IMR-90 (cell line): ENCODE measurements around the gene PAIP1. TPM values are rescaled to one million over a fixed set of nuclear protein-coding genes. Genes with fewer than 3 reads are reported as not detected.

Experiments used
- ATAC-seq: fragments of 200-7000 bp; cut with Tn5 transposase; 2 replicates; pipeline ENCODE4 v1.9.1; 2020; ENCODE audit warnings: low read depth, mild to moderate bottlenecking, moderate library complexity
- BruUV-seq: library from RNA; stranded (reverse); fragments of 400-500 nt; replicated peaks from 2 replicates; lab custom pipeline; 2021; lab: Mats Ljungman, UMichigan
- CTCF ChIA-PET: fragments of 300-600 bp; formaldehyde crosslinking; extraction: SDS; loops from one replicate; lab custom pipeline; 2021; ENCODE audit warnings: antibody characterized with exemption; lab: Yijun Ruan, JAX
- POLR2A ChIA-PET: fragments of 300-600 bp; sonication (Branson Sonifier 250); formaldehyde crosslinking; loops from one replicate; lab custom pipeline; 2022; ENCODE audit warnings: antibody characterized with exemption; ENCODE audit not compliant: unreplicated experiment; lab: Charles Lee
- DNase-seq: peaks from one replicate; pipeline ENCODE4 v3.0.0; 2013
- H2AFZ ChIP-seq: replicated peaks from 2 replicates; pipeline ENCODE3; 2013; ENCODE audit warnings: low read length, mild to moderate bottlenecking; ENCODE audit not compliant: poor library complexity
- H2AK5ac ChIP-seq: 2 replicates; pipeline ENCODE4 v1.6.1; 2013; ENCODE audit warnings: low read depth, low read length, inconsistent platforms
- H2AK9ac ChIP-seq: replicated peaks from 2 replicates; pipeline ENCODE3; 2013; ENCODE audit warnings: mild to moderate bottlenecking, low read depth, low read length, moderate library complexity; ENCODE audit not compliant: poor library complexity
- H2BK120ac ChIP-seq: 2 replicates; pipeline ENCODE4 v1.6.1; 2013; ENCODE audit warnings: low read depth, low read length, inconsistent platforms
- H2BK15ac ChIP-seq: 3 replicates; pipeline ENCODE4 v1.6.1; 2013; ENCODE audit warnings: low read depth, low read length, inconsistent platforms
- H2BK20ac ChIP-seq: 2 replicates; pipeline ENCODE4 v1.6.1; 2013; ENCODE audit warnings: low read depth, mild to moderate bottlenecking, inconsistent platforms, low read length, moderate library complexity
- H2BK5ac ChIP-seq: 2 replicates; pipeline ENCODE4 v1.6.1; 2013; ENCODE audit warnings: mild to moderate bottlenecking, low read depth, low read length, inconsistent platforms; ENCODE audit not compliant: poor library complexity, severe bottlenecking
- H3K14ac ChIP-seq: replicated peaks from 2 replicates; pipeline ENCODE4 v1.6.1; 2013; ENCODE audit warnings: low read depth, low read length, inconsistent platforms
- H3K18ac ChIP-seq: 2 replicates; pipeline ENCODE4 v1.6.1; 2013; ENCODE audit warnings: low read depth, low read length, control low read depth
- H3K23ac ChIP-seq: 2 replicates; pipeline ENCODE4 v1.6.1; 2013; ENCODE audit warnings: low read depth, low read length, inconsistent platforms
- H3K27ac ChIP-seq: 2 replicates; pipeline ENCODE4 v1.5.1; 2013; ENCODE audit warnings: mild to moderate bottlenecking, control low read depth, low read length; ENCODE audit not compliant: insufficient read depth
- H3K27me3 ChIP-seq: 2 replicates; pipeline ENCODE4 v1.6.1; 2013; ENCODE audit warnings: low read length; ENCODE audit not compliant: control insufficient read depth, insufficient read depth
- H3K36me3 ChIP-seq: 2 replicates; pipeline ENCODE4 v1.6.1; 2013; ENCODE audit warnings: low read length, mixed read lengths; ENCODE audit not compliant: control insufficient read depth, insufficient read depth
- H3K4ac ChIP-seq: 2 replicates; pipeline ENCODE4 v1.6.1; 2013; ENCODE audit warnings: low read depth, low read length, inconsistent platforms
- H3K4me1 ChIP-seq: 2 replicates; pipeline ENCODE4 v1.6.1; 2013; ENCODE audit warnings: low read length, mixed read lengths; ENCODE audit not compliant: control insufficient read depth, insufficient read depth
- H3K4me2 ChIP-seq: 2 replicates; pipeline ENCODE4 v1.6.1; 2013; ENCODE audit warnings: low read depth, mild to moderate bottlenecking, control low read depth, low read length, moderate library complexity
- H3K4me3 ChIP-seq: 2 replicates; pipeline ENCODE4 v1.5.1; 2013; ENCODE audit warnings: low read depth, mild to moderate bottlenecking, control low read depth, low read length, moderate library complexity; ENCODE audit not compliant: insufficient read depth
- H3K56ac ChIP-seq: 2 replicates; pipeline ENCODE4 v1.6.1; 2013; ENCODE audit warnings: low read length, inconsistent platforms; ENCODE audit not compliant: insufficient read depth; ENCODE audit errors: extremely low read depth
- H3K79me1 ChIP-seq, 2 experiments: 2 replicates each; pipeline ENCODE4 v1.6.1; 2013; ENCODE audit warnings: low read length in 2 of 2, inconsistent platforms in 1 of 2, low read depth in 1 of 2
- H3K9ac ChIP-seq: 2 replicates; pipeline ENCODE4 v1.6.1; 2013; ENCODE audit warnings: low read depth, low read length, control low read depth
- H3K9me1 ChIP-seq: 2 replicates; pipeline ENCODE4 v1.6.1; 2013; ENCODE audit warnings: low read length, inconsistent platforms; ENCODE audit not compliant: insufficient read depth
- H3K9me3 ChIP-seq: 2 replicates; pipeline ENCODE4 v1.6.1; 2013; ENCODE audit warnings: low read length; ENCODE audit not compliant: control insufficient read depth, insufficient read depth
- H4K20me1 ChIP-seq: 2 replicates; pipeline ENCODE4 v1.6.1; 2013; ENCODE audit warnings: low read length, inconsistent platforms; ENCODE audit not compliant: insufficient read depth
- H4K5ac ChIP-seq: 2 replicates; pipeline ENCODE4 v1.6.1; 2013; ENCODE audit warnings: mild to moderate bottlenecking, low read depth, low read length, control low read depth
- H4K8ac ChIP-seq, 2 experiments: 2 replicates each; pipeline ENCODE4 v1.6.1; 2013; ENCODE audit warnings: low read depth in 2 of 2, low read length in 2 of 2, control low read depth in 1 of 2, inconsistent platforms in 1 of 2
- H4K91ac ChIP-seq: 2 replicates; pipeline ENCODE4 v1.6.1; 2013; ENCODE audit warnings: low read depth, low read length, inconsistent platforms; ENCODE audit not compliant: insufficient read depth
- BHLHE40 ChIP-seq: fragments of 150-350 bp; IDR thresholded peaks from 2 replicates; pipeline ENCODE4 v1.6.1; 2016; ENCODE audit warnings: mild to moderate bottlenecking, low read depth, low read length
- MAFK ChIP-seq: IDR thresholded peaks from 2 replicates; pipeline ENCODE4 v1.6.1; 2012; ENCODE audit warnings: low read depth, low read length, improper control_type of control experiment
- MAZ ChIP-seq: IDR thresholded peaks from 2 replicates; pipeline ENCODE4 v1.6.1; 2012; ENCODE audit warnings: low read depth, mild to moderate bottlenecking, low read length, improper control_type of control experiment, moderate library complexity, borderline replicate concordance
- MXI1 ChIP-seq: IDR thresholded peaks from 2 replicates; pipeline ENCODE4 v1.6.1; 2012; ENCODE audit warnings: low read depth, mild to moderate bottlenecking, low read length, moderate library complexity, borderline replicate concordance
- NFE2L2 ChIP-seq: fragments of 150-350 bp; IDR thresholded peaks from 2 replicates; pipeline ENCODE4 v1.6.1; 2016; ENCODE audit warnings: low read depth, mild to moderate bottlenecking, low read length
- POLR2A ChIP-seq: IDR thresholded peaks from 2 replicates; pipeline ENCODE4 v1.6.1; 2012; ENCODE audit warnings: mild to moderate bottlenecking, low read depth, low read length
- RFX5 ChIP-seq: IDR thresholded peaks from 2 replicates; pipeline ENCODE4 v1.8.0; 2012; ENCODE audit warnings: low read depth, mild to moderate bottlenecking, low read length, moderate library complexity
- dilution Hi-C: fragments of 300-500 bp; cut with HindIII; formaldehyde crosslinking; loops from one replicate; pipeline ENCODE4 v1.14.3; 2018; ENCODE audit warnings: low sequenced_read_pairs; ENCODE audit not compliant: unreplicated experiment
- in situ Hi-C: fragments of 300-500 bp; cut with MboI; formaldehyde crosslinking; loops from 3 replicates; pipeline ENCODE4 v1.14.3; 2019; ENCODE audit warnings: low sequenced_read_pairs, inconsistent platforms, mixed read lengths
- intact Hi-C: fragments of 100-400 bp; cut with micrococcal nuclease; formaldehyde crosslinking; loops from 2 replicates; pipeline ENCODE4 v1.10.0; 2022
- polyA plus RNA-seq, 3 experiments: library from polyadenylated mRNA; depleted of rRNA; stranded (reverse); fragments of >200 nt; gene quantifications; 2 replicates each; pipeline ENCODE4 v1.2.3, GENCODE V29; 2012; ENCODE audit warnings: low replicate concordance in 1 of 3
- total RNA-seq: library from RNA; depleted of rRNA; stranded (reverse); fragments of >200 nt; gene quantifications from 2 replicates; pipeline ENCODE4 v1.2.3, GENCODE V29; 2012
- TF ChIP-seq, protein P1 (sequence below): fragments of 150-350 bp; IDR thresholded peaks from 2 replicates; pipeline ENCODE4 v1.6.1; 2016; ENCODE audit warnings: low read depth, mild to moderate bottlenecking, low read length, moderate library complexity, borderline replicate concordance
- TF ChIP-seq, protein P2 (sequence below): conservative IDR thresholded peaks from 2 replicates; pipeline ENCODE4 v1.5.1; 2012; ENCODE audit warnings: mild to moderate bottlenecking, low read depth, low read length, improper control_type of control experiment
- TF ChIP-seq, protein P3 (sequence below): fragments of 150-350 bp; IDR thresholded peaks from 2 replicates; pipeline ENCODE4 v1.6.1; 2017; ENCODE audit warnings: mild to moderate bottlenecking, antibody characterized with exemption, low read length, low read depth

PAIP1 gene
- total and polyA plus RNA-seq, 2 of the 4 experiments (the other 2 are of a cell fraction), result 59.1 to 123 TPM

DNA sequence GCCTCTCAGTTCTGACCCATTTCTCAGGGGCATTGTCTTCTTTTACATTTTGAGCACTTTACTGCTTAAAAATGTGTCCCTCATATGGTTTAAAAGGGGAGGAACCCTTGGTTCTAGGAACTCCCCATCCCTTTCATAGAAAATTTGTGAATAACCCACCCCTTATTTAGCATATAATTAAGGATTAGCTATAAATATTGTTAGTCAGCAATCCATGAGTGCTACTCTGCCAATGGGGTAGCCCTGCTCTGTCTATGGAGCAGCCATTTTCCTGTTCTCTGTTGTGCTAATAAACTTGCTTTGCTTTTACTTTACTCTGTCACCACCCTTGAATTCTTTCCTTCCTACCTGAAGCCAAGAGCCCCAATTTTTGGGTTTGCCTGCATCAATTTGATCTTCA, 33.8 kb upstream of the PAIP1 start:
- Histone ChIP-seq H2BK20ac (no peak overlapping the region), H3K18ac (no peak overlapping the region), H4K91ac (no peak overlapping the region), H3K36me3 (no peaks in the 10 kb centered on the region), H2BK15ac (no peak overlapping the region), H2BK120ac (no peak overlapping the region), H3K4me3 (no peak overlapping the region), H3K4me2 (no peak overlapping the region), H4K20me1 (no peaks in the 10 kb centered on the region), H2BK5ac (no peak overlapping the region), H4K5ac (no peak overlapping the region), H3K9me3 (no peaks in the 10 kb centered on the region), H3K4ac (no peak overlapping the region), H2AK9ac (no peak overlapping the region), H3K27ac (no peak overlapping the region), H3K9ac (no peak overlapping the region), H3K9me1 (no peaks in the 10 kb centered on the region), H3K27me3 (no peaks in the 10 kb centered on the region), H3K56ac (no peak overlapping the region), H3K79me1 (no peaks in the 10 kb centered on the region), H2AFZ (no peak overlapping the region), H3K23ac (no peak overlapping the region), H2AK5ac (no peak overlapping the region), H3K4me1 (no peaks in the 10 kb centered on the region), H4K8ac (no peak overlapping the region), H3K14ac (no peak overlapping the region)
- DNase-seq, result no peak
- TF ChIP-seq MAZ (no peak), MXI1 (no peak), RFX5 (no peak), POLR2A (no peak), NFE2L2 (no peak), MAFK (no peak), BHLHE40 (no peak)
- TF ChIP-seq, protein P1, sequence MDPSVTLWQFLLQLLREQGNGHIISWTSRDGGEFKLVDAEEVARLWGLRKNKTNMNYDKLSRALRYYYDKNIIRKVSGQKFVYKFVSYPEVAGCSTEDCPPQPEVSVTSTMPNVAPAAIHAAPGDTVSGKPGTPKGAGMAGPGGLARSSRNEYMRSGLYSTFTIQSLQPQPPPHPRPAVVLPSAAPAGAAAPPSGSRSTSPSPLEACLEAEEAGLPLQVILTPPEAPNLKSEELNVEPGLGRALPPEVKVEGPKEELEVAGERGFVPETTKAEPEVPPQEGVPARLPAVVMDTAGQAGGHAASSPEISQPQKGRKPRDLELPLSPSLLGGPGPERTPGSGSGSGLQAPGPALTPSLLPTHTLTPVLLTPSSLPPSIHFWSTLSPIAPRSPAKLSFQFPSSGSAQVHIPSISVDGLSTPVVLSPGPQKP, result no peak
- TF ChIP-seq, protein P2, sequence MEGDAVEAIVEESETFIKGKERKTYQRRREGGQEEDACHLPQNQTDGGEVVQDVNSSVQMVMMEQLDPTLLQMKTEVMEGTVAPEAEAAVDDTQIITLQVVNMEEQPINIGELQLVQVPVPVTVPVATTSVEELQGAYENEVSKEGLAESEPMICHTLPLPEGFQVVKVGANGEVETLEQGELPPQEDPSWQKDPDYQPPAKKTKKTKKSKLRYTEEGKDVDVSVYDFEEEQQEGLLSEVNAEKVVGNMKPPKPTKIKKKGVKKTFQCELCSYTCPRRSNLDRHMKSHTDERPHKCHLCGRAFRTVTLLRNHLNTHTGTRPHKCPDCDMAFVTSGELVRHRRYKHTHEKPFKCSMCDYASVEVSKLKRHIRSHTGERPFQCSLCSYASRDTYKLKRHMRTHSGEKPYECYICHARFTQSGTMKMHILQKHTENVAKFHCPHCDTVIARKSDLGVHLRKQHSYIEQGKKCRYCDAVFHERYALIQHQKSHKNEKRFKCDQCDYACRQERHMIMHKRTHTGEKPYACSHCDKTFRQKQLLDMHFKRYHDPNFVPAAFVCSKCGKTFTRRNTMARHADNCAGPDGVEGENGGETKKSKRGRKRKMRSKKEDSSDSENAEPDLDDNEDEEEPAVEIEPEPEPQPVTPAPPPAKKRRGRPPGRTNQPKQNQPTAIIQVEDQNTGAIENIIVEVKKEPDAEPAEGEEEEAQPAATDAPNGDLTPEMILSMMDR, result no peak
- TF ChIP-seq, protein P3, sequence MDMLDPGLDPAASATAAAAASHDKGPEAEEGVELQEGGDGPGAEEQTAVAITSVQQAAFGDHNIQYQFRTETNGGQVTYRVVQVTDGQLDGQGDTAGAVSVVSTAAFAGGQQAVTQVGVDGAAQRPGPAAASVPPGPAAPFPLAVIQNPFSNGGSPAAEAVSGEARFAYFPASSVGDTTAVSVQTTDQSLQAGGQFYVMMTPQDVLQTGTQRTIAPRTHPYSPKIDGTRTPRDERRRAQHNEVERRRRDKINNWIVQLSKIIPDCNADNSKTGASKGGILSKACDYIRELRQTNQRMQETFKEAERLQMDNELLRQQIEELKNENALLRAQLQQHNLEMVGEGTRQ, result no peak
- no peak for ATAC-seq
- intact Hi-C loops, result no loop called here
- in situ Hi-C loops, result no loop called here
- ChIA-PET CTCF (interaction anchor here (0.6 kb wide), 1 partner anchor 43 kb away, joined by 5 read pairs; no protein-coding TSS in a partner anchor), POLR2A (no interaction called here)
- no TSS peak for BruUV-seq
- dilution Hi-C loops, result no loop called here
